NB4 (cell line): Measurements from ENCODE around the gene GNG14.

Experiments used
- MYC ChIP-seq: IDR thresholded peaks from 2 replicates; pipeline ENCODE4 v1.6.1; 2011; ENCODE audit warnings: low read depth, low read length
- TF ChIP-seq, protein P1 (sequence below): IDR thresholded peaks from one replicate; pipeline ENCODE4 v1.5.1; 2012; ENCODE audit warnings: low read depth, low read length
- TF ChIP-seq, protein P2 (sequence below): IDR thresholded peaks from 2 replicates; pipeline ENCODE4 v1.6.1; 2011; ENCODE audit warnings: low read depth, low read length

DNA sequence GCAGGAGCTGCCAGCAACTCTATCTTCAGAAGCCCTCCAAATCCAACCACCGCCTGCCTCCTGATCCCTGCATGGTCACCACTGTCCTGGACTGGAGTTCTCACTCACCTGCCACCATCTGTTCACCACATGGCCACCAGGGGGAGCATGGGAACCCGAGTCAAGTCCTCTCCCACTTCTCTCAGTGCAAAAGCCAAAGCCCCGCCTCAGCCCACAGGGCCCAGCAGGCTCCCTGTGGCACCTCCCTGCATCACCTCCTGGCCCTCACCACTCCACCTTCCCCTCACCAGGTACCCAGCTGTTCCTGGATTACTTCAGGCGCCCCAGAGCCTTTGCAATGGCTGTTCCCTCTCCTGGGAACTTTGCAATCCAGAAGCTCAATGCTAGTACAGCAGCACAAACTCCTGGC lies 11.4 kb upstream of the GNG14 start:
- TF ChIP-seq, protein P1, sequence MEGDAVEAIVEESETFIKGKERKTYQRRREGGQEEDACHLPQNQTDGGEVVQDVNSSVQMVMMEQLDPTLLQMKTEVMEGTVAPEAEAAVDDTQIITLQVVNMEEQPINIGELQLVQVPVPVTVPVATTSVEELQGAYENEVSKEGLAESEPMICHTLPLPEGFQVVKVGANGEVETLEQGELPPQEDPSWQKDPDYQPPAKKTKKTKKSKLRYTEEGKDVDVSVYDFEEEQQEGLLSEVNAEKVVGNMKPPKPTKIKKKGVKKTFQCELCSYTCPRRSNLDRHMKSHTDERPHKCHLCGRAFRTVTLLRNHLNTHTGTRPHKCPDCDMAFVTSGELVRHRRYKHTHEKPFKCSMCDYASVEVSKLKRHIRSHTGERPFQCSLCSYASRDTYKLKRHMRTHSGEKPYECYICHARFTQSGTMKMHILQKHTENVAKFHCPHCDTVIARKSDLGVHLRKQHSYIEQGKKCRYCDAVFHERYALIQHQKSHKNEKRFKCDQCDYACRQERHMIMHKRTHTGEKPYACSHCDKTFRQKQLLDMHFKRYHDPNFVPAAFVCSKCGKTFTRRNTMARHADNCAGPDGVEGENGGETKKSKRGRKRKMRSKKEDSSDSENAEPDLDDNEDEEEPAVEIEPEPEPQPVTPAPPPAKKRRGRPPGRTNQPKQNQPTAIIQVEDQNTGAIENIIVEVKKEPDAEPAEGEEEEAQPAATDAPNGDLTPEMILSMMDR = peak; percentile 79
- TF ChIP-seq MYC = no peak; the same call in 1 of the 2 replicates
- TF ChIP-seq, protein P2, sequence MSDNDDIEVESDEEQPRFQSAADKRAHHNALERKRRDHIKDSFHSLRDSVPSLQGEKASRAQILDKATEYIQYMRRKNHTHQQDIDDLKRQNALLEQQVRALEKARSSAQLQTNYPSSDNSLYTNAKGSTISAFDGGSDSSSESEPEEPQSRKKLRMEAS = peak; percentile 81
